ENCODE measurements around the gene CBLN4. TPM values are rescaled to one million over a fixed set of nuclear protein-coding genes. Genes with fewer than 3 reads are reported as not detected.

The CBLN4 gene
- total RNA-seq, 2 donors from 2014 or later = not detected

GRCh38 chr20:55953201-55953600 lies 52.1 kb downstream of the CBLN4 start:
- peak in 1 of 2 donors; percentile 22 for ATAC-seq
- intact Hi-C loops (cut with DNase I) = no loop called here
- no peak for DNase-seq

GRCh38 chr20:55947701-55948100 lies 57.6 kb downstream of the CBLN4 start:
- ATAC-seq = peak in 1 of 2 donors; percentile 61
- intact Hi-C loops (cut with DNase I) = no loop called here
- no peak for DNase-seq

Other genes starting within 250 kb of the CBLN4 start
- not detected for gene MC3R, start 243.2 kb upstream of the CBLN4 start, total RNA-seq